ENCODE data around the gene PIEZO1. TPM values are rescaled to one million over a fixed set of nuclear protein-coding genes. Genes with fewer than 3 reads are reported as not detected.
A peak's percentile ranks its signal among the peaks of the same experiment; 100 is the strongest.

The PIEZO1 gene
- total and polyA plus RNA-seq, 9 of the 15 experiments (the other 6 are each of a cell fraction or from before 2014, with no cell fraction given) = 3.6 to 432 (median 131) TPM

DNA sequence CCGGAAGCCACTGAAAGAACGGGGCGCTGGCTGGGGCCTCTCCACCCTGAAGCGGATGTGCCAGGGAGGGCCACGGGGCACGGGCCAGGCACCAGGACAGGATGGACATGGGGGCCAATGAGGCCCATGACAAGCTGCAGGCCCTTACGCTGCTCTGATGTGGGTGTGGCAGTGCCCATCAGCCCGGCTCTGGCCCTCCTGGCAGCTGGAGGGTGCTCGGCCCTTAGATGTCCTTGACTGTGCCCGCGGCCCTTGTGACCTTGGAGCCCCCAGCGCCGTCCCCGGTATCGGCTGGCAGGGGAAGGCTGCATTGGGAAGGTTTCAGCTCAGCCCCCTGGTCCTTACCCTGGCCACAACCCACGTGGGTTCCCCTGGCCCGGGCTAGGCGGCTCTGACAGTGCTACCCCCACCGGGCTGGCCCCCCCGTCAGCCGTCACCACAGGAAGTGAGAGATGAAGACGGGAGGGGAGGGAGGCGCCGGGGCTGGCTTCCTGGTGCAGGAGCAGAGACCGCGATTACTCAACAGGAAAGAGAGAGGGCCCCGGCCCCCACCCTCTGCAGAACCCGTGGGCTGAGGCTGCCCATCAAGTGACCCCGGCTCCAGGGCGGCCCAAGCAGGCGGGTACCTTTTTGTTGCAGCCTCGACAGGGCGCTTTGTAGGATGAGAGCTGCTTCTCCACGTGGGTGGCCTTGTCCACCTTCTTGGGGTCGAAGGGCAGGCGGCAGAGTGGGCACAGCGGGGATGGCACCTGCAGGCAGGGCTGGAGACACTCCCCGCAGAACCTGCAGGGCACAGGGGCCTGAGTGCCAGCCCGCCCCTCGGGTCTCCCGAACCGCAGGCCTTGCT lies 84.2 kb downstream of the PIEZO1 start (continued):
- TF ChIP-seq MYC (IDR thresholded peaks at IDR 0.05; ENCODE audit: low read depth, low read length) (no peak), MYC (CRISPR knock-in tag; IDR thresholded peaks at IDR 0.05; ENCODE audit: borderline replicate concordance, low read depth) (no peak), KLF1 (tag; IDR thresholded peaks at IDR 0.05) (no peak), ARID3B (CRISPR knock-in tag; IDR thresholded peaks at IDR 0.05; ENCODE audit: borderline replicate concordance) (no peak), FOXJ3 (CRISPR knock-in tag; IDR thresholded peaks at IDR 0.05) (no peak), COPS2 (conservative IDR thresholded peaks at IDR 0.05) (no peak), ZNF224 (CRISPR knock-in tag; IDR thresholded peaks at IDR 0.05) (no peak), TCF3 (CRISPR knock-in tag; IDR thresholded peaks at IDR 0.05) (peak; percentile 26; the same call in 1 of the 2 replicates)
- TF ChIP-seq, protein P1, sequence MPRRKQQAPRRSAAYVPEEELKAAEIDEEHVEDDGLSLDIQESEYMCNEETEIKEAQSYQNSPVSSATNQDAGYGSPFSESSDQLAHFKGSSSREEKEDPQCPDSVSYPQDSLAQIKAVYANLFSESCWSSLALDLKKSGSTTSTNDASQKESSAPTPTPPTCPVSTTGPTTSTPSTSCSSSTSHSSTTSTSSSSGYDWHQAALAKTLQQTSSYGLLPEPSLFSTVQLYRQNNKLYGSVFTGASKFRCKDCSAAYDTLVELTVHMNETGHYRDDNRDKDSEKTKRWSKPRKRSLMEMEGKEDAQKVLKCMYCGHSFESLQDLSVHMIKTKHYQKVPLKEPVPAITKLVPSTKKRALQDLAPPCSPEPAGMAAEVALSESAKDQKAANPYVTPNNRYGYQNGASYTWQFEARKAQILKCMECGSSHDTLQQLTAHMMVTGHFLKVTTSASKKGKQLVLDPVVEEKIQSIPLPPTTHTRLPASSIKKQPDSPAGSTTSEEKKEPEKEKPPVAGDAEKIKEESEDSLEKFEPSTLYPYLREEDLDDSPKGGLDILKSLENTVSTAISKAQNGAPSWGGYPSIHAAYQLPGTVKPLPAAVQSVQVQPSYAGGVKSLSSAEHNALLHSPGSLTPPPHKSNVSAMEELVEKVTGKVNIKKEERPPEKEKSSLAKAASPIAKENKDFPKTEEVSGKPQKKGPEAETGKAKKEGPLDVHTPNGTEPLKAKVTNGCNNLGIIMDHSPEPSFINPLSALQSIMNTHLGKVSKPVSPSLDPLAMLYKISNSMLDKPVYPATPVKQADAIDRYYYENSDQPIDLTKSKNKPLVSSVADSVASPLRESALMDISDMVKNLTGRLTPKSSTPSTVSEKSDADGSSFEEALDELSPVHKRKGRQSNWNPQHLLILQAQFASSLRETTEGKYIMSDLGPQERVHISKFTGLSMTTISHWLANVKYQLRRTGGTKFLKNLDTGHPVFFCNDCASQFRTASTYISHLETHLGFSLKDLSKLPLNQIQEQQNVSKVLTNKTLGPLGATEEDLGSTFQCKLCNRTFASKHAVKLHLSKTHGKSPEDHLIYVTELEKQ (CRISPR knock-in tag; IDR thresholded peaks at IDR 0.05) = no peak
- TF ChIP-seq, protein P2, sequence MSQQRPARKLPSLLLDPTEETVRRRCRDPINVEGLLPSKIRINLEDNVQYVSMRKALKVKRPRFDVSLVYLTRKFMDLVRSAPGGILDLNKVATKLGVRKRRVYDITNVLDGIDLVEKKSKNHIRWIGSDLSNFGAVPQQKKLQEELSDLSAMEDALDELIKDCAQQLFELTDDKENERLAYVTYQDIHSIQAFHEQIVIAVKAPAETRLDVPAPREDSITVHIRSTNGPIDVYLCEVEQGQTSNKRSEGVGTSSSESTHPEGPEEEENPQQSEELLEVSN (IDR thresholded peaks at IDR 0.05; ENCODE audit: borderline replicate concordance in 1 of 2, extremely low read depth in 1 of 2, insufficient read depth in 1 of 2, insufficient read length in 1 of 2, low read depth in 1 of 2, low read length in 1 of 2, poor library complexity in 1 of 2, severe bottlenecking in 1 of 2) = peak in 1 of 2 experiments; percentile 42
- TF ChIP-seq, protein P3, sequence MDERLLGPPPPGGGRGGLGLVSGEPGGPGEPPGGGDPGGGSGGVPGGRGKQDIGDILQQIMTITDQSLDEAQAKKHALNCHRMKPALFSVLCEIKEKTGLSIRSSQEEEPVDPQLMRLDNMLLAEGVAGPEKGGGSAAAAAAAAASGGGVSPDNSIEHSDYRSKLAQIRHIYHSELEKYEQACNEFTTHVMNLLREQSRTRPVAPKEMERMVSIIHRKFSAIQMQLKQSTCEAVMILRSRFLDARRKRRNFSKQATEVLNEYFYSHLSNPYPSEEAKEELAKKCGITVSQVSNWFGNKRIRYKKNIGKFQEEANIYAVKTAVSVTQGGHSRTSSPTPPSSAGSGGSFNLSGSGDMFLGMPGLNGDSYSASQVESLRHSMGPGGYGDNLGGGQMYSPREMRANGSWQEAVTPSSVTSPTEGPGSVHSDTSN (CRISPR knock-in tag; IDR thresholded peaks at IDR 0.05; ENCODE audit: low read depth) = no peak
- TF ChIP-seq, protein P3 (tag; conservative IDR thresholded peaks at IDR 0.05; ENCODE audit: low read depth) = peak; percentile 63
- TF ChIP-seq, protein P4, sequence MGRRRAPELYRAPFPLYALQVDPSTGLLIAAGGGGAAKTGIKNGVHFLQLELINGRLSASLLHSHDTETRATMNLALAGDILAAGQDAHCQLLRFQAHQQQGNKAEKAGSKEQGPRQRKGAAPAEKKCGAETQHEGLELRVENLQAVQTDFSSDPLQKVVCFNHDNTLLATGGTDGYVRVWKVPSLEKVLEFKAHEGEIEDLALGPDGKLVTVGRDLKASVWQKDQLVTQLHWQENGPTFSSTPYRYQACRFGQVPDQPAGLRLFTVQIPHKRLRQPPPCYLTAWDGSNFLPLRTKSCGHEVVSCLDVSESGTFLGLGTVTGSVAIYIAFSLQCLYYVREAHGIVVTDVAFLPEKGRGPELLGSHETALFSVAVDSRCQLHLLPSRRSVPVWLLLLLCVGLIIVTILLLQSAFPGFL (CRISPR knock-in tag; IDR thresholded peaks at IDR 0.05) = no peak
- TF ChIP-seq, protein P5, sequence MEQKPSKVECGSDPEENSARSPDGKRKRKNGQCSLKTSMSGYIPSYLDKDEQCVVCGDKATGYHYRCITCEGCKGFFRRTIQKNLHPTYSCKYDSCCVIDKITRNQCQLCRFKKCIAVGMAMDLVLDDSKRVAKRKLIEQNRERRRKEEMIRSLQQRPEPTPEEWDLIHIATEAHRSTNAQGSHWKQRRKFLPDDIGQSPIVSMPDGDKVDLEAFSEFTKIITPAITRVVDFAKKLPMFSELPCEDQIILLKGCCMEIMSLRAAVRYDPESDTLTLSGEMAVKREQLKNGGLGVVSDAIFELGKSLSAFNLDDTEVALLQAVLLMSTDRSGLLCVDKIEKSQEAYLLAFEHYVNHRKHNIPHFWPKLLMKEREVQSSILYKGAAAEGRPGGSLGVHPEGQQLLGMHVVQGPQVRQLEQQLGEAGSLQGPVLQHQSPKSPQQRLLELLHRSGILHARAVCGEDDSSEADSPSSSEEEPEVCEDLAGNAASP (IDR thresholded peaks at IDR 0.05) = no peak
